Hair follicular keratinocyte (primary cell): ENCODE data around the gene DMPK. TPM values are rescaled to one million over a fixed set of nuclear protein-coding genes. Genes with fewer than 3 reads are reported as not detected.

Experiments used
- total RNA-seq: library from RNA; depleted of rRNA; stranded (reverse); fragments of >200 nt; gene quantifications from 2 replicates; pipeline ENCODE4 v1.2.3, GENCODE V29; 2015

The DMPK gene
- total RNA-seq, result 2.1 and 7.1 TPM in 2 replicates

GRCh38 chr19:45782162-45782691, at the start of gene DMPK:
Gene DMPK (minus strand): TSS chr19:45782490. CDS start chr19:45782352, 138 bp downstream.

GRCh38 chr19:45814851-45815480, 32.7 kb upstream of the DMPK start, which contains the start of gene RSPH6A:
Gene RSPH6A (minus strand): TSS chr19:45815308. CDS start chr19:45815176, 132 bp downstream.

DNA sequence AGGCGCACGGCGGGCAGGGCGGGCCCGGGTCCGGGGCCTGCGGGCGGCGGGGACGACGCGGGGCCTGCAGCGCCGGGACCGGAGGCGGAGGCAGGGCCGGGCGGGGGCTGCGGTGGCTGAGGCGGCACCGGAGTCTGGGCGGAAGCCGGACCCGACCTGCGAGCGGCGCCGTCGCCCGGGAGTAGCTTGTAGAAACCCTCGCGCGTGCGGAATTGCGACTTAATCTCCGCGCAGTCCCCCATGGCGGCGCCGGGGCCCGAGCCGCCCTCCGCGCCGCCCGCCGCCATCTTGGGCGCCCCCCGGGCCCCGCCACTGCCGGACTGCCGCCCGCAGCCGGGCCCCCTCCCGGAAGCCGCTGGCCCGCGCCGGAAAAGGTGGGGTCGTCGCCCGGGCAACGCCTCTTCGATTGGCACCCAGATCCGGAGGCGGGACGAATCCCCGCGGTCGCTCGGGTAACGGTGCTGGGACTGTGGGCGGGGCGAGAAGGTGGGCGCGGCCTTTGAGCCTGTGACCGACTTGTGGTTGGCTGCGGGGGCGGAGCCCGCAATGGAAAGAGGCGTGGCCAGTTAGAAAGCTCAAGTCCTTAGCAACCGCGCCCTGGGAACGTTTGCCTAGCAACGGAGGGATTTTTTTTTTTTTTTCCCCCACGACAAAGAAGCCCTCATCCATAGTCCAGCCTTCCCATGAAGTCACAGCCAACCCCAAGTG, 10.3 kb upstream of the DMPK start, which contains the start of gene DMWD:
Gene DMWD (minus strand): TSS at position 376 of the 708 bp plus-strand sequence. CDS start 89 bp downstream, at position 287.

DNA sequence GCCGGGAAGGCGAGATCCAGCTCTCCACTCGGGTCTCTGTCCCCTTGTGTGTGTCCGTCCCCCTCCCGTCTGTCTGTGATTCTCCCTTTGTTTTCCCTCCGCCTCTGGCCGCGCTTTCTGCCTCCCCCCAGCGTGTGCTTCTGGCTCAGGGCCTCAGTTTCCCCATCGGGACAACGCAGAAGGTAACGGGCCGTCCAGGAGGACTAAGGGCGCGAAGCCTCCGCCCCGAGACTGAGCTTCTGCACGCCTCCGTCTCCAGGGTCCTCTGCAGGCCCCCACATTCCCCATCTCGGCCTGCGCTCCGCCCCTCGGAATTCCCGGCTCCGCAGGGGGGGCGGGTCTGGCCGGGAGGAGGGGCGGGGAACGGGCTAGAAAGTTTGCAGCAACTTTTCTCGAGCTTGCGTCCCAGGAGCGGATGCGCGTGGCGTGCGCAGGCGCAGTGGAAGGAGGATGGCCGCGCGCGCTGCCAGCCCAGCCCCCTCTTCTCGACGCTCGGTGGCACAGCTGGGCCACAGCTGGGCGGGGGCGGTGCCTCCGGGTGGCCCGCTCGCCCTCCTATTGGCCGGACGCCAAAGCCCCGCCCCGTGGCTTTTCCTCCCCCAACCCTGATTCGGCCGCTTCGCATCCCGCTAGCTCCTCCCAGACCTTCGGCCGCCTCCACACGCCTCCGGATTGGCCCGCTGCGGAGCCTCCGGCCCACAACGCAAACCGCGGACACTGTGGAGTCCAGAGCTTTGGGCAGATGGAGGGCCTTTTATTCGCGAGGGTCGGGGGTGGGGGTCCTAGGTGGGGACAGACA, 13.1 kb downstream of the DMPK start, which contains the start of gene SIX5:
Gene SIX5 (minus strand): TSS at position 269 of the 799 bp plus-strand sequence. CDS start 408 bp downstream, outside the sequence.

GRCh38 chr19:45733160-45733810, 49.0 kb downstream of the DMPK start, which contains the start of gene MEIOSIN:
Gene MEIOSIN (plus strand): TSS chr19:45733439. CDS start chr19:45735377, 1,938 bp downstream.

DNA sequence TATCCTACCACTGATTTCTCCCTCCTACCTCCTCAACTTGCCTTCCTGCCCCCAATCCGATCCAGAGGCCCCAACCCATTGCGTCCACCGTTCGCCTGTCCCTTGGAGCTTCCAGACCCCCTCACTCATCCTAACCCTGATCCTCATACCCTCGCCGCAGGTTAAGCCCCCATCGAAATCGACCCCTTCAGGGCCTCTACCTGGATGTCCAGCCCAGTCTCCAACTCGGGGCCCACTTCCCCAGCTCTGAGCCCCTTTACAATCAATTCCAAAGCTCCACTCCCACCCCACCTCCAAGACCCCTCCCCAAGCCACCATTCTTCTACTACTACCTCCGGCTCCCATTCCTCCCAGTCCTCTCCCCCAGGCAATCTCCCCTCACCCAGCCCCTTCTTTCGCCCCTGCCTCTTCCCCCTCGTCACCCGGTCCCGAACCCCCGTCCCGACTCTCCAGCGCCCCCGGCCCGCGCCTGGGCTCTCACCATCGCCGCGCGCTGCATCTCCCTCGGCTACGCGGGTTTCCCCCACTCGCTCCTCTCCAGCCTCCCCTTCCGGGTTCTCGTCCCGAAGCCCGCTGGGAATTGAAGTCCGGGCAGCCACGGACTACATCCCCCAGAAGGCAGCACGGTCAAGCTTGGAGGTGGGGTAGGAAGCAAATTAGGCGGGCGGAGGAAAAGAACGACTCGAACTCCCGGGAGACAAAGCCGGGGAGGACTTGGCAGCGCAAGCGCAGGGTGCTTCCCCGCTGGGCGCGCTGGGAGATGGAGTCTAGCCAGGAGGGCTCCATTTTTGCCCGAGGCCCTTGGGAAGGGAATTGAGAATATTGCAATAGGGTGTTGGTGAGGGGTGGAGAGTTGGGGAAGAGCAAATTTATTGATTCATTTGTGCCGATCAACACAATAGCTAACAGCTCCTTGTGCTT, 51.7 kb downstream of the DMPK start, which contains the start of gene FBXO46:
Gene FBXO46 (minus strand): TSS at position 529 of the 921 bp plus-strand sequence. CDS start 17,401 bp downstream, outside the sequence.

Other genes with a start within 250 kb of the DMPK start
- 9.7 and 13.0 TPM in 2 replicates for gene OPA3, start 197.7 kb downstream of the DMPK start, total RNA-seq
- gene GPR4, start 180.3 kb downstream of the DMPK start, total RNA-seq, result not detected in 2 replicates
- 74.6 and 132 TPM in 2 replicates for gene EML2, start 143.1 kb downstream of the DMPK start, total RNA-seq
- 0.15 and 1.4 TPM in 2 replicates for gene GIPR, start 114.3 kb downstream of the DMPK start, total RNA-seq
- 339 and 436 TPM in 2 replicates for gene SNRPD2, start 90.5 kb downstream of the DMPK start, total RNA-seq
- 30.1 and 35.1 TPM in 2 replicates for gene QPCTL, start 89.8 kb downstream of the DMPK start, total RNA-seq
- gene FBXO46, start 51.6 kb downstream of the DMPK start, total RNA-seq, result 9.1 and 10.7 TPM in 2 replicates
- not detected in 2 replicates for gene MEIOSIN, start 49.1 kb downstream of the DMPK start, total RNA-seq
- gene SIX5, start 13.2 kb downstream of the DMPK start, total RNA-seq, result 10.8 and 14.8 TPM in 2 replicates
- 40.7 and 41.0 TPM in 2 replicates for gene DMWD, start 10.4 kb upstream of the DMPK start, total RNA-seq
- not detected in 2 replicates for gene RSPH6A, start 32.8 kb upstream of the DMPK start, total RNA-seq
- 28.9 and 29.0 TPM in 2 replicates for gene SYMPK, start 80.7 kb upstream of the DMPK start, total RNA-seq
- not detected in 2 replicates for gene FOXA3, start 81.8 kb upstream of the DMPK start, total RNA-seq
- 17.1 and 26.2 TPM in 2 replicates for gene IRF2BP1, start 103.7 kb upstream of the DMPK start, total RNA-seq
- gene MYPOP, start 120.1 kb upstream of the DMPK start, total RNA-seq, result 3.2 and 6.8 TPM in 2 replicates
- not detected in 2 replicates for gene NANOS2, start 132.3 kb upstream of the DMPK start, total RNA-seq
- gene NOVA2, start 191.4 kb upstream of the DMPK start, total RNA-seq, result not detected in 2 replicates
- gene CCDC61, start 213.0 kb upstream of the DMPK start, total RNA-seq, result 8.1 and 12.6 TPM in 2 replicates
- not detected in 2 replicates for gene PGLYRP1, start 240.6 kb upstream of the DMPK start, total RNA-seq